Brain microvascular endothelial cell (primary cell): ENCODE measurements around the gene GLG1.
"Not testable (repeated sequence)": the region's sequence is repeated elsewhere in the genome, so short reads cannot be mapped to it uniquely, and the experiment has no call there.

Experiments
- DNase-seq: peaks from one replicate; pipeline ENCODE4 v3.0.0-alpha.2; 2020
- H3K27ac ChIP-seq: fragments of 250-450 bp; sonication (Bioruptor Pico); 2 replicates; pipeline ENCODE4 v1.5.1; 2020; ENCODE audit warnings: mild to moderate bottlenecking, moderate library complexity
- H3K27me3 ChIP-seq: fragments of 250-450 bp; sonication (Bioruptor Pico); replicated peaks from 2 replicates; pipeline ENCODE4 v1.5.1; 2020; ENCODE audit warnings: mild to moderate bottlenecking
- H3K36me3 ChIP-seq: fragments of 250-450 bp; sonication (Bioruptor Pico); replicated peaks from 2 replicates; pipeline ENCODE4 v1.5.1; 2020; ENCODE audit warnings: mild to moderate bottlenecking
- H3K4me3 ChIP-seq: 2 replicates; pipeline ENCODE4 v1.5.1; 2011; ENCODE audit warnings: low read depth, mild to moderate bottlenecking, control low read depth, low read length, moderate library complexity
- in situ Hi-C: cut with HindIII; loops from 2 replicates; pipeline ENCODE4 v1.10.0; 2017; ENCODE audit warnings: low sequenced_read_pairs, low pct_ligation_motif_present

Gene GLG1

GRCh38 chr16:74398212-74398895 lies 208.6 kb downstream of the GLG1 start:
- H3K27me3 ChIP-seq, H3K4me3 ChIP-seq, in situ Hi-C loops, DNase-seq, H3K36me3 ChIP-seq, H3K27ac ChIP-seq: not testable (repeated sequence)
